HepG2 (cell line): ENCODE results near the gene B4GALT2. TPM values are rescaled to one million over a fixed set of nuclear protein-coding genes. Genes with fewer than 3 reads are reported as not detected.

Experiments
- ERF ChIP-seq: IDR thresholded peaks from 2 replicates; pipeline ENCODE4 v1.6.1; 2018; ENCODE audit warnings: missing biosample characterization, missing genetic modification reagents
- FUBP1 ChIP-seq: sonication (generic); formaldehyde crosslinking; IDR thresholded peaks from 2 replicates; pipeline ENCODE4 v1.5.1; 2020; ENCODE audit warnings: missing genetic modification reagents, mild to moderate bottlenecking, borderline replicate concordance
- STAT6 ChIP-seq: sonication (generic); formaldehyde crosslinking; IDR thresholded peaks from 2 replicates; pipeline ENCODE4 v1.4.0; 2020; ENCODE audit warnings: missing genetic modification reagents, mild to moderate bottlenecking, borderline replicate concordance
- TEAD2 ChIP-seq: sonication (generic); formaldehyde crosslinking; IDR thresholded peaks from 2 replicates; pipeline ENCODE4 v1.9.0; 2021; ENCODE audit warnings: missing genetic modification reagents
- ZMAT3 ChIP-seq: sonication (generic); formaldehyde crosslinking; conservative IDR thresholded peaks from 2 replicates; pipeline ENCODE4 v1.7.0; 2021; ENCODE audit warnings: missing genetic modification reagents
- ZNF777 ChIP-seq: sonication (generic); formaldehyde crosslinking; IDR thresholded peaks from 2 replicates; pipeline ENCODE4 v1.4.0; 2020; ENCODE audit warnings: missing genetic modification reagents
- ZNF781 ChIP-seq: sonication (generic); formaldehyde crosslinking; IDR thresholded peaks from 2 replicates; pipeline ENCODE4 v1.5.1; 2020; ENCODE audit warnings: borderline replicate concordance, mild to moderate bottlenecking, missing genetic modification reagents; ENCODE audit errors: not compliant biosample characterization
- ZNF879 ChIP-seq: sonication (generic); formaldehyde crosslinking; IDR thresholded peaks from 2 replicates; pipeline ENCODE4 v1.8.1; 2023; ENCODE audit warnings: missing genetic modification reagents
- ZSCAN21 ChIP-seq: sonication (generic); formaldehyde crosslinking; IDR thresholded peaks from 2 replicates; pipeline ENCODE4 v1.8.0; 2022; ENCODE audit warnings: mild to moderate bottlenecking, missing genetic modification reagents, moderate library complexity, borderline replicate concordance
- polyA plus RNA-seq, 8 experiments: library from polyadenylated mRNA; depleted of rRNA in 3 of 8; stranded (reverse) in 7 of 8; unstranded in 1 of 8; fragments of >200 nt; fragmentation: Illumina TruSeq in 4 of 8; extraction: Trizol in 4 of 8; gene quantifications; 2 replicates each; pipeline versions ENCODE4 v1.2.1 to v1.2.3, GENCODE V29; 2011 to 2016; ENCODE audit warnings: low read depth in 4 of 8, missing spikeins in 1 of 8, mixed read lengths in 1 of 8; ENCODE audit not compliant: insufficient read depth in 1 of 8
- total RNA-seq, 5 experiments: library from RNA; depleted of rRNA; stranded (reverse); fragments of >200 nt; fragmentation: Illumina TruSeq; extraction: Trizol; gene quantifications; 2 replicates each; pipeline ENCODE4 v1.2.3, GENCODE V29; 2016; ENCODE audit warnings: low read depth in 1 of 5
- TF ChIP-seq, protein P1 (sequence below): sonication (generic); formaldehyde crosslinking; IDR thresholded peaks from 2 replicates; pipeline ENCODE4 v1.9.0; 2022; ENCODE audit warnings: missing genetic modification reagents, mild to moderate bottlenecking, borderline replicate concordance
- TF ChIP-seq, protein P2 (sequence below): sonication (generic); formaldehyde crosslinking; IDR thresholded peaks from 2 replicates; pipeline ENCODE4 v1.9.0; 2021; ENCODE audit warnings: missing genetic modification reagents, borderline replicate concordance
- TF ChIP-seq, protein P3 (sequence below): IDR thresholded peaks from 2 replicates; pipeline ENCODE4 v1.6.1; 2016; ENCODE audit warnings: missing biosample characterization, missing genetic modification reagents, low read depth
- TF ChIP-seq, protein P4 (sequence below): sonication (generic); formaldehyde crosslinking; IDR thresholded peaks from 2 replicates; pipeline ENCODE4 v1.5.0; 2020; ENCODE audit warnings: mild to moderate bottlenecking, missing genetic modification reagents

Gene B4GALT2
- total and polyA plus RNA-seq, 2 of the 13 experiments (the other 11 are each of a cell fraction or from before 2014, with no cell fraction given) = 41.9 to 78.0 TPM

DNA sequence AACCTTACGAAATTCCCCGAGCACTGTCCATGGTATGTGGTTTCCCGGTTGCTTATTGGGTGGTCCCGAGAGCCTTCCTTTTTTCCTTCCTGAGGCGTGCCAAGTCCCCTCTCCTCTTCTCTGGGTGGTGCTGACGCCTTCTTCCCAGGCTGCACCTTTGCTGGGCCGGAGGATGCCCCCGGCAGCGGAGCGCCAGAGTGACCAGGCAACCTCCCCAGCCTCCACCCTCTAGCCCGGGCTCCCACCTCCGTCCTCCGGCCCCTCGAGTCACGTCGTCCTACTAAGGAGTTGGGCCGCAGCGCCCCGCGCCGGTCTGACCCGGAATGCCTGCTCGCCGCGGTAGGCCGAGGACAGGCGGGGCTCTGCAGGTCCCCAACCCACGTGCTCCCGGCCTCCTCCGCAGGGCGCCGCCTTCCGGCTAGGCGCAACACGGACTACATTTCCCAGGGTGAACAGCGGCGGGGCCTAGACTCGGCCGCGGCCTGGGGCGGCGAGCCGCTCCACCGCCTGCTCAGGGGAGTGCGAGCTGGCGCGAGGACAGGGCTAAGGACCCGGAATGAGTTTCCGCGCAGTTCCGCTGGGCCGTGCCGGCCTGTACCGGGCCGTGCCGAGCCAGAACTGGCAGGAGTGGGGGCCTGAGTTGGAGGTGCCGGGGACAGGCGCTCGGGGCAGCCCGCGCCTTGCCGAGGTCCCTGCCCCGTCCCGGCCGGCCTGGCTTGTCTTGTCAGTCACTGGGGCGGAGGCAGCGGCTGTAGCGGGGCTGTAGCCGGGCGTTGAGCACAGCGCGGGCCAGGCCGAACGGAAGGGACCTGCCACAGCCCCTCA lies 32.6 kb upstream of the B4GALT2 start, which contains the start of gene IPO13 (continued):
- TF ChIP-seq STAT6 (CRISPR knock-in tag) (peak; percentile 91; the same call in 1 of the 2 replicates), ZNF777 (CRISPR knock-in tag) (no peak; the same call in 1 of the 2 replicates), TEAD2 (no peak), ZNF879 (CRISPR knock-in tag) (no peak), ZNF781 (CRISPR knock-in tag) (no peak), ERF (CRISPR knock-in tag) (peak; percentile 96), ZSCAN21 (CRISPR knock-in tag) (peak; percentile 61), ZMAT3 (CRISPR knock-in tag) (peak; percentile 50; the same call in 1 of the 2 replicates), FUBP1 (no peak)
- TF ChIP-seq, protein P1, sequence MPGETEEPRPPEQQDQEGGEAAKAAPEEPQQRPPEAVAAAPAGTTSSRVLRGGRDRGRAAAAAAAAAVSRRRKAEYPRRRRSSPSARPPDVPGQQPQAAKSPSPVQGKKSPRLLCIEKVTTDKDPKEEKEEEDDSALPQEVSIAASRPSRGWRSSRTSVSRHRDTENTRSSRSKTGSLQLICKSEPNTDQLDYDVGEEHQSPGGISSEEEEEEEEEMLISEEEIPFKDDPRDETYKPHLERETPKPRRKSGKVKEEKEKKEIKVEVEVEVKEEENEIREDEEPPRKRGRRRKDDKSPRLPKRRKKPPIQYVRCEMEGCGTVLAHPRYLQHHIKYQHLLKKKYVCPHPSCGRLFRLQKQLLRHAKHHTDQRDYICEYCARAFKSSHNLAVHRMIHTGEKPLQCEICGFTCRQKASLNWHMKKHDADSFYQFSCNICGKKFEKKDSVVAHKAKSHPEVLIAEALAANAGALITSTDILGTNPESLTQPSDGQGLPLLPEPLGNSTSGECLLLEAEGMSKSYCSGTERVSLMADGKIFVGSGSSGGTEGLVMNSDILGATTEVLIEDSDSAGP (CRISPR knock-in tag) = peak; percentile 96
- TF ChIP-seq, protein P2, sequence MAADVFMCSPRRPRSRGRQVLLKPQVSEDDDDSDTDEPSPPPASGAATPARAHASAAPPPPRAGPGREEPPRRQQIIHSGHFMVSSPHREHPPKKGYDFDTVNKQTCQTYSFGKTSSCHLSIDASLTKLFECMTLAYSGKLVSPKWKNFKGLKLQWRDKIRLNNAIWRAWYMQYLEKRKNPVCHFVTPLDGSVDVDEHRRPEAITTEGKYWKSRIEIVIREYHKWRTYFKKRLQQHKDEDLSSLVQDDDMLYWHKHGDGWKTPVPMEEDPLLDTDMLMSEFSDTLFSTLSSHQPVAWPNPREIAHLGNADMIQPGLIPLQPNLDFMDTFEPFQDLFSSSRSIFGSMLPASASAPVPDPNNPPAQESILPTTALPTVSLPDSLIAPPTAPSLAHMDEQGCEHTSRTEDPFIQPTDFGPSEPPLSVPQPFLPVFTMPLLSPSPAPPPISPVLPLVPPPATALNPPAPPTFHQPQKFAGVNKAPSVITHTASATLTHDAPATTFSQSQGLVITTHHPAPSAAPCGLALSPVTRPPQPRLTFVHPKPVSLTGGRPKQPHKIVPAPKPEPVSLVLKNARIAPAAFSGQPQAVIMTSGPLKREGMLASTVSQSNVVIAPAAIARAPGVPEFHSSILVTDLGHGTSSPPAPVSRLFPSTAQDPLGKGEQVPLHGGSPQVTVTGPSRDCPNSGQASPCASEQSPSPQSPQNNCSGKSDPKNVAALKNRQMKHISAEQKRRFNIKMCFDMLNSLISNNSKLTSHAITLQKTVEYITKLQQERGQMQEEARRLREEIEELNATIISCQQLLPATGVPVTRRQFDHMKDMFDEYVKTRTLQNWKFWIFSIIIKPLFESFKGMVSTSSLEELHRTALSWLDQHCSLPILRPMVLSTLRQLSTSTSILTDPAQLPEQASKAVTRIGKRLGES (CRISPR knock-in tag) = no peak
- TF ChIP-seq, protein P3, sequence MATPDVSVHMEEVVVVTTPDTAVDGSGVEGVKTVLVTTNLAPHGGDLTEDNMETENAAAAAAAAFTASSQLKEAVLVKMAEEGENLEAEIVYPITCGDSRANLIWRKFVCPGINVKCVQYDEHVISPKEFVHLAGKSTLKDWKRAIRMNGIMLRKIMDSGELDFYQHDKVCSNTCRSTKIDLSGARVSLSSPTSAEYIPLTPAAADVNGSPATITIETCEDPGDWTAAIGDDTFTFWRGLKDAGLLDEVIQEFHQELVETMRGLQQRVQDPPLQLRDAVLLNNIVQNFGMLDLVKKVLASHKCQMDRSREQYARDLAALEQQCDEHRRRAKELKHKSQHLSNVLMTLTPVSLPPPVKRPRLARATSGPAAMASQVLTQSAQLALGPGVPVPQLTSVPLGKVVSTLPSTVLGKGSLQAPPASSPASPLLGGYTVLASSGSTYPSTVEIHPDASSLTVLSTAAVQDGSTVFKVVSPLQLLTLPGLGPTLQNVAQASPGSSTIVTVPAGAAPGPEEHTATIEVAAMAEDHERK (CRISPR knock-in tag) = peak; percentile 72
- TF ChIP-seq, protein P4, sequence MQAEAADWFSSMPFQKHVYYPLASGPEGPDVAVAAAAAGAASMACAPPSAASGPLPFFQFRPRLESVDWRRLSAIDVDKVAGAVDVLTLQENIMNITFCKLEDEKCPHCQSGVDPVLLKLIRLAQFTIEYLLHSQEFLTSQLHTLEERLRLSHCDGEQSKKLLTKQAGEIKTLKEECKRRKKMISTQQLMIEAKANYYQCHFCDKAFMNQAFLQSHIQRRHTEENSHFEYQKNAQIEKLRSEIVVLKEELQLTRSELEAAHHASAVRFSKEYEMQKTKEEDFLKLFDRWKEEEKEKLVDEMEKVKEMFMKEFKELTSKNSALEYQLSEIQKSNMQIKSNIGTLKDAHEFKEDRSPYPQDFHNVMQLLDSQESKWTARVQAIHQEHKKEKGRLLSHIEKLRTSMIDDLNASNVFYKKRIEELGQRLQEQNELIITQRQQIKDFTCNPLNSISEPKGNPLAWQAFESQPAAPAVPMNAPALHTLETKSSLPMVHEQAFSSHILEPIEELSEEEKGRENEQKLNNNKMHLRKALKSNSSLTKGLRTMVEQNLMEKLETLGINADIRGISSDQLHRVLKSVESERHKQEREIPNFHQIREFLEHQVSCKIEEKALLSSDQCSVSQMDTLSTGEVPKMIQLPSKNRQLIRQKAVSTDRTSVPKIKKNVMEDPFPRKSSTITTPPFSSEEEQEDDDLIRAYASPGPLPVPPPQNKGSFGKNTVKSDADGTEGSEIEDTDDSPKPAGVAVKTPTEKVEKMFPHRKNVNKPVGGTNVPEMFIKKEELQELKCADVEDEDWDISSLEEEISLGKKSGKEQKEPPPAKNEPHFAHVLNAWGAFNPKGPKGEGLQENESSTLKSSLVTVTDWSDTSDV (CRISPR knock-in tag) = no peak
